Choroid plexus epithelial cell (primary cell): ENCODE data around the gene GALNT10.

Source experiments
- DNase-seq: peaks from one replicate; pipeline ENCODE4 v3.0.0-alpha.2; 2010; ENCODE audit warnings: low read depth
- H3K4me3 ChIP-seq: 2 replicates; pipeline ENCODE4 v1.5.1; 2011; ENCODE audit warnings: low read depth, mild to moderate bottlenecking, control low read depth, low read length, moderate library complexity
- TF ChIP-seq, protein P1 (sequence below): conservative IDR thresholded peaks from 2 replicates; pipeline ENCODE4 v1.5.1; 2011; ENCODE audit warnings: low read depth, mild to moderate bottlenecking, control low read depth, inconsistent platforms, low read length, moderate library complexity

The GALNT10 gene

DNA sequence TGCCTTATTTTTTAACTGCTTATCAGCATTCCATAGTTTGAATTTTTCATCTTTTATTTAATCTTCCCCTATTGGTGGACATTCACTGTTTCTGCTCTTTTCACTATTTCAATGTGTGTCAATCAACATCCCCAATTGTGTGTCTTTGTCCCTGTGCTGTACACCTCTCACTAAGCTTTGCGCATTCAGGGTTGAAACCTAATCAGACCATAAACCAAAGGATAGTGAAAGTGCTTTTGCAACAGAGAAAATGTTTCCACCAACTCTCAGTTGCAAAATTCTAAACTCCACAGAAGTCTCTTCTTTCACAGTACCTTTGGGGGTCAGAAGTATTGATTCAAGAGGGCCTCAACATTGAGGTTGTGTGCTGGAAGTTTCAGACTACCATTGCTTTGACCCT, 128.2 kb downstream of the GALNT10 start:
- H3K4me3 ChIP-seq = no peak overlapping the region
- TF ChIP-seq, protein P1, sequence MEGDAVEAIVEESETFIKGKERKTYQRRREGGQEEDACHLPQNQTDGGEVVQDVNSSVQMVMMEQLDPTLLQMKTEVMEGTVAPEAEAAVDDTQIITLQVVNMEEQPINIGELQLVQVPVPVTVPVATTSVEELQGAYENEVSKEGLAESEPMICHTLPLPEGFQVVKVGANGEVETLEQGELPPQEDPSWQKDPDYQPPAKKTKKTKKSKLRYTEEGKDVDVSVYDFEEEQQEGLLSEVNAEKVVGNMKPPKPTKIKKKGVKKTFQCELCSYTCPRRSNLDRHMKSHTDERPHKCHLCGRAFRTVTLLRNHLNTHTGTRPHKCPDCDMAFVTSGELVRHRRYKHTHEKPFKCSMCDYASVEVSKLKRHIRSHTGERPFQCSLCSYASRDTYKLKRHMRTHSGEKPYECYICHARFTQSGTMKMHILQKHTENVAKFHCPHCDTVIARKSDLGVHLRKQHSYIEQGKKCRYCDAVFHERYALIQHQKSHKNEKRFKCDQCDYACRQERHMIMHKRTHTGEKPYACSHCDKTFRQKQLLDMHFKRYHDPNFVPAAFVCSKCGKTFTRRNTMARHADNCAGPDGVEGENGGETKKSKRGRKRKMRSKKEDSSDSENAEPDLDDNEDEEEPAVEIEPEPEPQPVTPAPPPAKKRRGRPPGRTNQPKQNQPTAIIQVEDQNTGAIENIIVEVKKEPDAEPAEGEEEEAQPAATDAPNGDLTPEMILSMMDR = no peak
- no peak for DNase-seq

DNA sequence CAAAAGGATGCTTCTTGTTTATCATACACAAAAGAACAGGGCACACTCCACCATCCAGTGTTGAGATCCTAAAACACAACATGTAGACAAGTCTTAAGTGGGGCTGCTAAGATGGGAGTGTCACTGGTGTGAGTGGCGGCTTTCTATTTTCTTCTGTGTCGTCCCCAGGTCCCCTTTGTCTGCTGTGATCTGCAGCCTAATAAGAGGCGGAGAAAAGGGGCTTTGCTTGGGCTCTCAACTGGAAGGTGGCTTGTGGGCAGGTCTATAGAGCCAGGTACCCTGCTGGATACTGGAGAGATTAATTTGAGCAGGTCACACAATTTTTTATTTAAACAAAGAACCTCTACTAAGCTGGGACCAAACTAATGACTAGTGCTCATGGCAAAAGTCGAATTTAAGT, 129.2 kb downstream of the GALNT10 start:
- no peak overlapping the region for H3K4me3 ChIP-seq
- no peak for DNase-seq
- TF ChIP-seq, protein P1 = no peak

DNA sequence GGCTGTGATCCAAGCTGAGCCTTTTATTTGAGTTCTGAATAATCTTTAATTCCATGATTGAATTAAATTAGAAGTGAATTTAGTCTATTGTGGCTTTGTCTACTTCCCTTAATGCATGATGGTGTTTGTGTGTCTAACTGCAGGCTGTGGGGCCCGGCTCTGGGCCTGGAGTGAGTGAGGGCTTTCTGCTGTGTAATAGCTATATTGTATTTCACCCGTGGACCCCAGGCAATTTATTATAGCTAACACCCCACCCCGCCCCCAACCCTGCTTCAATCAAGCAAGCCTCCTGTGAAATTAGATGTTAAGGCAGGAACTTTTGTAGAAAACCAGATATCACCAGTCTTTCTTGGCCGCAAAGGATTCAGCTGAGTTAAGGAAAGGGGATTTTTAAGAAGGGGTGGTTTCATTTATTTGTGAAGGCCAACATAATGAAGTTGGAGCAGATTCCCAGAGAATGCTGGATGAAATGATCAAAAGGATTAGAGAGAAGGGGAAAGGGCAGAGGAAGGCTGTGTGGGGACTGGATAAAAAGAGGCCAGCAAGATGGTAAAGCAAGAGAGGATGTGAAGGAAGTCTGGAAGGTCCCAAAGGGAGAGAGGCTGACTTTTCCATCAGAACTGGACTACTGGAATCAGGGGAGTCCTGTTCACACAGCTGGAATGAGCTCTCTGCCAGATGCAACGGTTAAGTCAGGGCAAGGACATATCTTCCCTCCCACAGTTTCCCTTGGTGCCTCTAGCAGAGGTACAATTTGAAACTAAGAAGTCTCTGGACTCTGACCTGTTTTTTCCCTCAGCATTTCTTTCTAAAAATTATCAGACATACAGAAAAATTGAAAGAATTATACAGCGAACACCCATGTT, 129.9 kb downstream of the GALNT10 start:
- TF ChIP-seq, protein P1 = no peak
- peak; percentile 35 for DNase-seq
- H3K4me3 ChIP-seq = no peak overlapping the region

DNA sequence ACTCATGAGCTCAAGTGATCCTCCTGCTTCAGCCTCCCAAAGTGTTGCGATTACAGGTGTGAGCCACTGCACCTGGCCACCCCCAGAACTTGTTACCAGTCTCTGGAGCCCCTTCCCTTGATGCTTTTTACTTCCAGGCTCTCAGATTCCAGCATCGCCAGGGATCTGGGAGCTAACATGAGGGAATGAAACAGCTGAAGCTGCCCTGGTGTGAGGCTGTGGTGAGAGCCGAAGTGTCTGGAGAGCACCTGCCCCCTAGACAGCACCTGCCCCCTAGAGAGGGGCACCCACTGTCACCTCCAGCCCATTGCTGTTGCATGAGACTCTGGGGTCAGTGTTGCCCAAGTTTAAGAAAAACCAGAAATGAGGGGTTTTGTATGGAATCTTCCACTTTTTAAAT, 131.0 kb downstream of the GALNT10 start:
- no peak for DNase-seq
- no peak overlapping the region for H3K4me3 ChIP-seq
- TF ChIP-seq, protein P1 = no peak

DNA sequence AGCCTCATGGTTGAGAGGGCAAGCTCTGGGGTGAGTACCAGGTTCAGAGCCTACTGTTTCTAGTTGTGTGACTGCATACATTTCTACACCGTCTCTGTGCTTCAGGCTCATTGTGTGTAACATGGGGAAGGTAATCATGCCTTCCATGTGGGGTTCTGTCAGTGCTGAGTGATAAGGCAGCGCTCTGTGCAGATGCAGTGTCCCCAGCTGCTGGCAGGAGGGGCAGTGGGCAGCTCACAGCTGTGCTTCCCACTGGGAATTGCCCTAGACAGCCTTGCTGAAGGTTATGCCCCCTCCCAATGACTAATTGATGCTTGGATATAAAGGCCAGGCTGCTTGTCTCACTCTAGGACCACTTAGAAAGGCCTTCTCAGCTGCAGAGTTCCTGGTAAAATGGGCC, 133.5 kb downstream of the GALNT10 start:
- DNase-seq = no peak
- no peak overlapping the region for H3K4me3 ChIP-seq
- TF ChIP-seq, protein P1 = no peak

DNA sequence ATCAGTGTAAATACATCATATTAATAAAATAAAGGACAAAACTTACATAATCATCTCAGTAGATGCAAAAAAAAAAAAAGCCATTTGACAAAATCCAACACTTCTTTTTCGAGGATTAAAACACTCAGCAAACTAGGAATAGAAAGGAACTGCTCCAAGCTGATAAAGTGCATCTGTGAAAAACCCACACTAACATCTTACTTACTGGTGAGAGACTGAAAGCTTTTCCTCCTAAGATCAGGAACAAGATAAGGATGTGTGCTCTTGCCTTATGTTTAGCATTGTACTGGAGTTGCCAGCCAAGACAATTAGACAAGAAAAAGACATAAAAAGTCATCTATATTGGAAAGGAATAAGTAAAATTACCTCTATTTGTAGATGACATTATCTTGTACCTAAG, 135.0 kb downstream of the GALNT10 start:
- DNase-seq = no peak
- H3K4me3 ChIP-seq = no peak overlapping the region
- TF ChIP-seq, protein P1 = no peak

DNA sequence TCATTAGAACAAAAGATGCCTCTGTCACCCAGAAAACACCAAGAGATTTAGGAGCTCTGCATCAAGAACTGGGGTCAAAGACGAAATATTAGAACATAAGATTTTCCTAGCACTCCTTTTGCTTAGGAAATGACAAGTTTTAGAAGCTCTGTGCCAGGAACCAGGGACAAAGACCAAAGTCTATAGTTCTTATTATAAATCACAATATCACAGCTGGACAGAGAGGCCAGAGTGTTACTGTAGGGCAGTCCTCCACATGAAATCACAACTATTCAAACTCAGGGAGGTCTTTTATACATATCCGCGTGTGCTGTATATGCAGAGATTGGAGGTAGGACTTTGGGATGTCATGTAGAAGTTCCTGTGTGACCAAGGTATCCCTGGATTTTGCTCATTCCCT, 138.5 kb downstream of the GALNT10 start:
- DNase-seq = no peak
- no peak overlapping the region for H3K4me3 ChIP-seq
- TF ChIP-seq, protein P1 = no peak
